Measurements from ENCODE around the gene SPEG. TPM values are rescaled to one million over a fixed set of nuclear protein-coding genes. Genes with fewer than 3 reads are reported as not detected.
A peak's percentile ranks its signal among the peaks of the same experiment; 100 is the strongest.

SPEG gene
- total and polyA plus RNA-seq, 2 of the 13 experiments (the other 11 are each of a cell fraction or from before 2014, with no cell fraction given): 0.18 to 0.24 TPM

DNA sequence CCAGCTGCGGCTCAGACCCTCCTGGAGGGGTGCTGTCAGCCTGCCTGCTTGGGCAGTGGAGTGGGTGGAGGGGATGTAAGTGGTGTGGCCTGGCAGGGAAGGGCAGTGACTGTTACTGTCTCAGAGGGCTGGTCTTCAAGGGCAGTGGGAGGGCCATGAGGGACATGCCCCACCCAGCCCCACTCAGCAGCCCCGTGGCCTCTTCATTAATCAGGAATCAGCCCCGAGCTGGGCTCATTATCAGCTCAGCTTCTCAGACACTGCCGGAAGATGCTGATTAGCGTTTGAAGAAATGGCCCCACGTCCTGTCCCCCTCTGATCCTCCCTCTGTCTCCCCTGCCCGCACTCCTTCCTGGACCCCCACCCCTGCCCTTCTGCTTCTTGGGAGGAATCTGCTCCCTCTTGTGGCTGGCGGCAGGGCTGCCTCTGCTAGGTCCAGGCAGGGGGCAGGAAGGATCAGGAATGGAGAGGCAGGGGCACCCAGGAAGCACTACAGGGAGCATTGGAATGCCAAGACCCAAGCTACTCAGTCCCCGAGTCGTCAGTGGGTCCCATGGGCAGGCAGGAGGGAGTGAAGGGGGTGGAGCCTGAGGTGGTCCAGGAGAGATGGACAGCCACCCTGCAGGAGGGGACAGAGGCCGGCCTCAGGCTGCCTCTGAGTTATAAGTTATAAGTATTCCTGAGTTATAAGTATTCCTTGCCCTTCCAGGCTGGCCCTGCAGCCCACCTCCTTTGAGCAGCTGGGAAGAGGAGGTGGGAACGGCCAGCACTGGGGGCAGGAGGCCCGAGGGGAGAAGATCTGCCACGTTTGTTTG is 86.6 kb downstream of the SPEG start (continued):
- TF ChIP-seq, protein P1, sequence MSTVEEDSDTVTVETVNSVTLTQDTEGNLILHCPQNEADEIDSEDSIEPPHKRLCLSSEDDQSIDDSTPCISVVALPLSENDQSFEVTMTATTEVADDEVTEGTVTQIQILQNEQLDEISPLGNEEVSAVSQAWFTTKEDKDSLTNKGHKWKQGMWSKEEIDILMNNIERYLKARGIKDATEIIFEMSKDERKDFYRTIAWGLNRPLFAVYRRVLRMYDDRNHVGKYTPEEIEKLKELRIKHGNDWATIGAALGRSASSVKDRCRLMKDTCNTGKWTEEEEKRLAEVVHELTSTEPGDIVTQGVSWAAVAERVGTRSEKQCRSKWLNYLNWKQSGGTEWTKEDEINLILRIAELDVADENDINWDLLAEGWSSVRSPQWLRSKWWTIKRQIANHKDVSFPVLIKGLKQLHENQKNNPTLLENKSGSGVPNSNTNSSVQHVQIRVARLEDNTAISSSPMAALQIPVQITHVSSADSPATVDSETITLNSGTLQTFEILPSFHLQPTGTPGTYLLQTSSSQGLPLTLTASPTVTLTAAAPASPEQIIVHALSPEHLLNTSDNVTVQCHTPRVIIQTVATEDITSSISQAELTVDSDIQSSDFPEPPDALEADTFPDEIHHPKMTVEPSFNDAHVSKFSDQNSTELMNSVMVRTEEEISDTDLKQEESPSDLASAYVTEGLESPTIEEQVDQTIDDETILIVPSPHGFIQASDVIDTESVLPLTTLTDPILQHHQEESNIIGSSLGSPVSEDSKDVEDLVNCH (CRISPR knock-in tag; IDR thresholded peaks at IDR 0.05): no peak
- TF ChIP-seq, protein P2, sequence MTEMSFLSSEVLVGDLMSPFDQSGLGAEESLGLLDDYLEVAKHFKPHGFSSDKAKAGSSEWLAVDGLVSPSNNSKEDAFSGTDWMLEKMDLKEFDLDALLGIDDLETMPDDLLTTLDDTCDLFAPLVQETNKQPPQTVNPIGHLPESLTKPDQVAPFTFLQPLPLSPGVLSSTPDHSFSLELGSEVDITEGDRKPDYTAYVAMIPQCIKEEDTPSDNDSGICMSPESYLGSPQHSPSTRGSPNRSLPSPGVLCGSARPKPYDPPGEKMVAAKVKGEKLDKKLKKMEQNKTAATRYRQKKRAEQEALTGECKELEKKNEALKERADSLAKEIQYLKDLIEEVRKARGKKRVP (CRISPR knock-in tag; IDR thresholded peaks at IDR 0.05): no peak
- TF ChIP-seq ZNF589 (CRISPR knock-in tag; conservative IDR thresholded peaks at IDR 0.05) (no peak), SMARCE1 (IDR thresholded peaks at IDR 0.05; ENCODE audit: borderline replicate concordance) (no peak), KDM2A (CRISPR knock-in tag; IDR thresholded peaks at IDR 0.05; ENCODE audit: borderline replicate concordance, low read depth) (peak; percentile 36; the same call in 1 of the 2 replicates), ZNF556 (CRISPR knock-in tag; IDR thresholded peaks at IDR 0.05; ENCODE audit: borderline replicate concordance) (no peak), NR1H2 (CRISPR knock-in tag; IDR thresholded peaks at IDR 0.05; ENCODE audit: borderline replicate concordance, low read depth) (no peak), ZNF660 (CRISPR knock-in tag; IDR thresholded peaks at IDR 0.05; ENCODE audit: borderline replicate concordance, low read depth) (no peak), GTF3A (CRISPR knock-in tag; conservative IDR thresholded peaks at IDR 0.05) (no peak), BRD4 (CRISPR knock-in tag; IDR thresholded peaks at IDR 0.05) (no peak), ZSCAN21 (CRISPR knock-in tag; IDR thresholded peaks at IDR 0.05; ENCODE audit: borderline replicate concordance) (no peak), ZNF225 (CRISPR knock-in tag; IDR thresholded peaks at IDR 0.05) (no peak), ZMYM2 (CRISPR knock-in tag; IDR thresholded peaks at IDR 0.05) (no peak), TEAD3 (CRISPR knock-in tag; optimal IDR thresholded peaks at IDR 0.05; ENCODE audit: borderline replicate concordance) (no peak), MIXL1 (CRISPR knock-in tag; IDR thresholded peaks at IDR 0.05) (no peak), STAG1 (CRISPR knock-in tag; IDR thresholded peaks at IDR 0.05) (peak; percentile 54), ZNF775 (CRISPR knock-in tag; IDR thresholded peaks at IDR 0.05; ENCODE audit: borderline replicate concordance) (no peak), SAP130 (CRISPR knock-in tag; IDR thresholded peaks at IDR 0.05; ENCODE audit: low read depth) (no peak), ZNF446 (CRISPR knock-in tag; IDR thresholded peaks at IDR 0.05) (no peak), ZNF776 (CRISPR knock-in tag; IDR thresholded peaks at IDR 0.05) (no peak), CENPT (CRISPR knock-in tag; IDR thresholded peaks at IDR 0.05; ENCODE audit: low read depth) (no peak)
- TF ChIP-seq, protein P3, sequence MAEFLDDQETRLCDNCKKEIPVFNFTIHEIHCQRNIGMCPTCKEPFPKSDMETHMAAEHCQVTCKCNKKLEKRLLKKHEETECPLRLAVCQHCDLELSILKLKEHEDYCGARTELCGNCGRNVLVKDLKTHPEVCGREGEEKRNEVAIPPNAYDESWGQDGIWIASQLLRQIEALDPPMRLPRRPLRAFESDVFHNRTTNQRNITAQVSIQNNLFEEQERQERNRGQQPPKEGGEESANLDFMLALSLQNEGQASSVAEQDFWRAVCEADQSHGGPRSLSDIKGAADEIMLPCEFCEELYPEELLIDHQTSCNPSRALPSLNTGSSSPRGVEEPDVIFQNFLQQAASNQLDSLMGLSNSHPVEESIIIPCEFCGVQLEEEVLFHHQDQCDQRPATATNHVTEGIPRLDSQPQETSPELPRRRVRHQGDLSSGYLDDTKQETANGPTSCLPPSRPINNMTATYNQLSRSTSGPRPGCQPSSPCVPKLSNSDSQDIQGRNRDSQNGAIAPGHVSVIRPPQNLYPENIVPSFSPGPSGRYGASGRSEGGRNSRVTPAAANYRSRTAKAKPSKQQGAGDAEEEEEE (CRISPR knock-in tag; IDR thresholded peaks at IDR 0.05; ENCODE audit: borderline replicate concordance): no peak
- TF ChIP-seq, protein P4, sequence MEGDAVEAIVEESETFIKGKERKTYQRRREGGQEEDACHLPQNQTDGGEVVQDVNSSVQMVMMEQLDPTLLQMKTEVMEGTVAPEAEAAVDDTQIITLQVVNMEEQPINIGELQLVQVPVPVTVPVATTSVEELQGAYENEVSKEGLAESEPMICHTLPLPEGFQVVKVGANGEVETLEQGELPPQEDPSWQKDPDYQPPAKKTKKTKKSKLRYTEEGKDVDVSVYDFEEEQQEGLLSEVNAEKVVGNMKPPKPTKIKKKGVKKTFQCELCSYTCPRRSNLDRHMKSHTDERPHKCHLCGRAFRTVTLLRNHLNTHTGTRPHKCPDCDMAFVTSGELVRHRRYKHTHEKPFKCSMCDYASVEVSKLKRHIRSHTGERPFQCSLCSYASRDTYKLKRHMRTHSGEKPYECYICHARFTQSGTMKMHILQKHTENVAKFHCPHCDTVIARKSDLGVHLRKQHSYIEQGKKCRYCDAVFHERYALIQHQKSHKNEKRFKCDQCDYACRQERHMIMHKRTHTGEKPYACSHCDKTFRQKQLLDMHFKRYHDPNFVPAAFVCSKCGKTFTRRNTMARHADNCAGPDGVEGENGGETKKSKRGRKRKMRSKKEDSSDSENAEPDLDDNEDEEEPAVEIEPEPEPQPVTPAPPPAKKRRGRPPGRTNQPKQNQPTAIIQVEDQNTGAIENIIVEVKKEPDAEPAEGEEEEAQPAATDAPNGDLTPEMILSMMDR (CRISPR knock-in tag; IDR thresholded peaks at IDR 0.05): peak; percentile 84
